ENCODE data around the gene MCU.

Gene MCU

DNA sequence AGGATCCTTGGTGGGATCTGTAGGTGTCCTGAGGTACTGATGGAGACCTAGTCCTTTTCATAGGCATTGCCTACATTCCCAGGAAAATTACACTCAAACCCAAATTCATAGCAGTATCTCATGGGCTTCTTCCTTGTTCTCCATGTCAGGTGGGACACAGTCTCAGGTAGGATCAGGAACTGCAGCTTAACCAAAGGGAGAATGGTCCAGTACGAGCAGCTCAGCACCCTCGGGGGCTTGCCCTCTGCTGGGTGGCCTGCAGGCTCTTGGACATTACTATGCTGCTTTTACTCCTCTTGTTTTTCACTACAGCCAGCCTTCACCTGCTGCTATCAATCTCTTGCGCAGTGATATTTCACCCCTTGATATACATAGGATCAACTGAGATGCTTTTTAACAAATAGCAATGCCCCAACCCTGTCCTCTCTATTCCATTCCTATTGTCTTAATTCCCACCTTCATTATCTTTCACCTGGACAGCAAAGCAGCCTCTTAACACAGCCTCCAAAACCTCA, 234.1 kb downstream of the MCU start:
- TF ChIP-seq, protein P1, sequence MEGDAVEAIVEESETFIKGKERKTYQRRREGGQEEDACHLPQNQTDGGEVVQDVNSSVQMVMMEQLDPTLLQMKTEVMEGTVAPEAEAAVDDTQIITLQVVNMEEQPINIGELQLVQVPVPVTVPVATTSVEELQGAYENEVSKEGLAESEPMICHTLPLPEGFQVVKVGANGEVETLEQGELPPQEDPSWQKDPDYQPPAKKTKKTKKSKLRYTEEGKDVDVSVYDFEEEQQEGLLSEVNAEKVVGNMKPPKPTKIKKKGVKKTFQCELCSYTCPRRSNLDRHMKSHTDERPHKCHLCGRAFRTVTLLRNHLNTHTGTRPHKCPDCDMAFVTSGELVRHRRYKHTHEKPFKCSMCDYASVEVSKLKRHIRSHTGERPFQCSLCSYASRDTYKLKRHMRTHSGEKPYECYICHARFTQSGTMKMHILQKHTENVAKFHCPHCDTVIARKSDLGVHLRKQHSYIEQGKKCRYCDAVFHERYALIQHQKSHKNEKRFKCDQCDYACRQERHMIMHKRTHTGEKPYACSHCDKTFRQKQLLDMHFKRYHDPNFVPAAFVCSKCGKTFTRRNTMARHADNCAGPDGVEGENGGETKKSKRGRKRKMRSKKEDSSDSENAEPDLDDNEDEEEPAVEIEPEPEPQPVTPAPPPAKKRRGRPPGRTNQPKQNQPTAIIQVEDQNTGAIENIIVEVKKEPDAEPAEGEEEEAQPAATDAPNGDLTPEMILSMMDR (IDR thresholded peaks at IDR 0.05): no peak

DNA sequence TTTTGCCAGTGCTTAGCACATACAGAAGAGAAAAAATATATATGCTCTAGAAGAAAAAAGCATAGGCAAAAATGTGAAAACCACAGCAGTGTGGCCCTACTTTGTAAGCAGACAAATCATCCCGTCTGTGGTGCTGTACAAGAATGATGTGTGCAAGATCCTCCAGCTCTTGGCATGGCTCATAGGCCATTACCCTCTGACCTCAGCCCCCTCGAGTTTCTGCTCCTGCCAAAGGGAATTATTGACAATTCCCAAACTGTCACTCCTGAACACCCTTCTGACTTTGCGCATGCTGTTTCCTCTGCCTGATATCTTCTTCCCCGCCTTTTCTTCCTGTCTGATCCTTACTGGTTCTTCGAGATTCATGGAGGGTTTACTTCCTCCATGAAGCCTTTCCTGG, 235.5 kb downstream of the MCU start:
- TF ChIP-seq, protein P1 (IDR thresholded peaks at IDR 0.05): no peak

DNA sequence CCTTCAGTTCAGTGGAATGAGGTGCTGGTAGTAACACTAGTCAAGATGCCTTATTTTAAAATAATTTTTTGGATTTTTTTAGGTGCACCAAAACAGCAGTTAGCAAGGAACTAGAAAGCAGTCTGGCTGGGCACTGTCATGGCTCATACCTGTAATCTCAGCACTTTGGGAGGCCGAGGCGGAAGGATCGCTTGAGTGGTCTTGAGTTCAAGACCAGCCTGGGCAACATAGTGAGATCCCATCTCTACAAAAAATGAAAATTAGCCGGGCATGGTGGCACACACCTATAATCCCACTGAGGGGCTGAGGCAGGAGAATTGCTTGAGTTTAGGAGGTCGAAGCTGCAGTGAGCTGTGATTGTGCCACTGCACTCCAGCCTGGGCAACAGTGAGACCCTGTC, 236.9 kb downstream of the MCU start:
- TF ChIP-seq, protein P1 (IDR thresholded peaks at IDR 0.05): no peak

DNA sequence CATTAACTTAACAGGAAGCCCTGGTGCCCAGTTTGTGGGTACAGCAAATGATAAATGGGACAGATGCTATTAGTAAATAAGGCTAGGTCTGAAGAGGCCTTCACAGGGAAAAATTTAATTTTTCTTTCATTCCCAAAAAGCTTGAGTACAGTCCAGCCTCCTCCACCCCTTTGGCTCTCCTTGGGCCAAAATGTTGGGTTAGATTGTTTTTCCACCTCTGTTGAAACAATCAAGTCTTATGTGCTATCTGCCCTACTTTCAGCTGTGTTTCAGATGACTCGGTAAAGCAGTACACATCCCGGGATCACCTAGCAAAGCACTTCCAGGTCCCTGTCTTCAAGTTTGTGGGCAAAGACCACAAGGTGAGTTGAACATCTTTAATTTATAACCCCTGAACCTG, 238.3 kb downstream of the MCU start:
- TF ChIP-seq, protein P1 (IDR thresholded peaks at IDR 0.05): no peak

DNA sequence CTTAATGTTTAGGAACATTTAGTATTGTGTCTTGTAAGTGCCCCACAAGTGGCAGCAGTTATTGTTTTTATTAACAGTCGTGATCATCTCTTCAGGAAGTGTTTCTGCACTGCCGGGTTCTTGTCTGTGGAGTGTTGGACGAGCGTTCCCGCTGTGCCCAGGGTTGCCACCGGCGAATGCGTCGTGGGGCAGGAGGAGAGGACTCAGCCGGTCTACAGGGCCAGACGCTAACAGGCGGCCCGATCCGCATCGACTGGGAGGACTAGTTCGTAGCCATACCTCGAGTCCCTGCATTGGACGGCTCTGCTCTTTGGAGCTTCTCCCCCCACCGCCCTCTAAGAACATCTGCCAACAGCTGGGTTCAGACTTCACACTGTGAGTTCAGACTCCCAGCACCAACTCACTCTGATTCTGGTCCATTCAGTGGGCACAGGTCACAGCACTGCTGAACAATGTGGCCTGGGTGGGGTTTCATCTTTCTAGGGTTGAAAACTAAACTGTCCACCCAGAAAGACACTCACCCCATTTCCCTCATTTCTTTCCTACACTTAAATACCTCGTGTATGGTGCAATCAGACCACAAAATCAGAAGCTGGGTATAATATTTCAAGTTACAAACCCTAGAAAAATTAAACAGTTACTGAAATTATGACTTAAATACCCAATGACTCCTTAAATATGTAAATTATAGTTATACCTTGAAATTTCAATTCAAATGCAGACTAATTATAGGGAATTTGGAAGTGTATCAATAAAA, 240.5 kb downstream of the MCU start:
- TF ChIP-seq, protein P1 (IDR thresholded peaks at IDR 0.05): no peak

DNA sequence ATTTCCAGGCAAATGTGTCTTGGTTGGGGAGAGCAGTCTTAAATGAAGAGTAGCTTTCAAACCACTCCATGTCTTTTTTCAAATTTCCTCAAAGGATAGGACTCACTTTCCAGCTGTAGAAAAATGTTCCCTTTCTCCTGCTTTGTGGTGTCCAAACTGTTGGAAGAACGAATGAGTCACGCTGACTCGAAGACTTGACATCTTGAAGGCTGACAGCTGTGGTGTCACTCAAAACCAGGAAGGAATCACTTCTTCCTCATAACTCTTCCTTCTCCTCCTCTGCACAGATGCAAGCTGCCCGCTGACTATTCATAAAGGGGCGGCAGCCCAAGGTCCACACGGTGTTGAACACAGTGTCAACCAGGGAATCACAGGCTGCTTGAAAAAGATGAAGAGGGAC, 243.4 kb downstream of the MCU start:
- TF ChIP-seq, protein P1 (IDR thresholded peaks at IDR 0.05): no peak
